Measurements from ENCODE around the gene EMP1.

- TF ChIP-seq NPAS2 (CRISPR knock-in tag; IDR thresholded peaks at IDR 0.05; ENCODE audit: borderline replicate concordance) (no peak), RFX5 (IDR thresholded peaks at IDR 0.05) (no peak), HEYL (CRISPR knock-in tag; IDR thresholded peaks at IDR 0.05) (no peak), EP300 (IDR thresholded peaks at IDR 0.05) (no peak), BCL3 (IDR thresholded peaks at IDR 0.05) (no peak), CTCF (IDR thresholded peaks at IDR 0.05) (no peak), CBX8 (IDR thresholded peaks at IDR 0.05) (no peak), CHD4 (IDR thresholded peaks at IDR 0.05; ENCODE audit: borderline replicate concordance) (no peak), RAD21 (conservative IDR thresholded peaks at IDR 0.05 in 1 of 2, IDR thresholded peaks at IDR 0.05 in 1 of 2) (no peak), SMC3 (IDR thresholded peaks at IDR 0.05) (no peak), TP53 (CRISPR knock-in tag; IDR thresholded peaks at IDR 0.05) (no peak), RNF2 (IDR thresholded peaks at IDR 0.05; ENCODE audit: borderline replicate concordance, low read depth) (no peak)
Measured at GRCh38 chr12:13195785-13196129, 769 bp upstream of the EMP1 start.
